Prostate gland (tissue), 2 donors: ENCODE measurements around the gene NR6A1.

Source experiments
- POLR2A ChIP-seq: fragments of 450-650 bp; IDR thresholded peaks from one replicate; pipeline ENCODE4 v1.6.1; 2016; ENCODE audit warnings: antibody characterized with exemption, mild to moderate bottlenecking
- TF ChIP-seq, protein P1 (sequence below), 4 experiments: fragments of 200-600 bp in 2 of 4; fragments of 450-650 bp in 2 of 4; sonication (generic) in 2 of 4; IDR thresholded peaks; 1 replicate in 3 of 4; 2 replicates in 1 of 4; pipeline ENCODE4 v1.5.1; 2016 to 2019; ENCODE audit warnings: antibody characterized with exemption in 4 of 4, mild to moderate bottlenecking in 2 of 4, moderate library complexity in 2 of 4

GRCh38 chr9:124688238-124688904, 82.7 kb downstream of the NR6A1 start:
- TF ChIP-seq, protein P1, sequence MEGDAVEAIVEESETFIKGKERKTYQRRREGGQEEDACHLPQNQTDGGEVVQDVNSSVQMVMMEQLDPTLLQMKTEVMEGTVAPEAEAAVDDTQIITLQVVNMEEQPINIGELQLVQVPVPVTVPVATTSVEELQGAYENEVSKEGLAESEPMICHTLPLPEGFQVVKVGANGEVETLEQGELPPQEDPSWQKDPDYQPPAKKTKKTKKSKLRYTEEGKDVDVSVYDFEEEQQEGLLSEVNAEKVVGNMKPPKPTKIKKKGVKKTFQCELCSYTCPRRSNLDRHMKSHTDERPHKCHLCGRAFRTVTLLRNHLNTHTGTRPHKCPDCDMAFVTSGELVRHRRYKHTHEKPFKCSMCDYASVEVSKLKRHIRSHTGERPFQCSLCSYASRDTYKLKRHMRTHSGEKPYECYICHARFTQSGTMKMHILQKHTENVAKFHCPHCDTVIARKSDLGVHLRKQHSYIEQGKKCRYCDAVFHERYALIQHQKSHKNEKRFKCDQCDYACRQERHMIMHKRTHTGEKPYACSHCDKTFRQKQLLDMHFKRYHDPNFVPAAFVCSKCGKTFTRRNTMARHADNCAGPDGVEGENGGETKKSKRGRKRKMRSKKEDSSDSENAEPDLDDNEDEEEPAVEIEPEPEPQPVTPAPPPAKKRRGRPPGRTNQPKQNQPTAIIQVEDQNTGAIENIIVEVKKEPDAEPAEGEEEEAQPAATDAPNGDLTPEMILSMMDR (IDR thresholded peaks at IDR 0.05): no peak
- TF ChIP-seq POLR2A: no peak
